Limb (tissue), 2 donors: ENCODE results near the gene LRRC3.

ENCODE experiments used
- DNase-seq, 2 donors: peaks; one replicate each; pipeline ENCODE4 v3.0.0-alpha.2; 2016; ENCODE audit errors: extremely low spot score in 2 of 2

LRRC3 gene

GRCh38 chr21:44456915-44457736 is 1.8 kb downstream of the LRRC3 start:
- DNase-seq, result no peak

GRCh38 chr21:44458971-44459711 is 3.8 kb downstream of the LRRC3 start:
- no peak for DNase-seq

- no peak for DNase-seq
Observed at GRCh38 chr21:44459712-44460440, 4.6 kb downstream of the LRRC3 start.

GRCh38 chr21:44460441-44460755 is 5.1 kb downstream of the LRRC3 start:
- DNase-seq, result no peak

- DNase-seq, result no peak
Observed at GRCh38 chr21:44461005-44461404, 5.7 kb downstream of the LRRC3 start.

GRCh38 chr21:44461464-44462001 is 6.2 kb downstream of the LRRC3 start:
- DNase-seq, result no peak

- DNase-seq, result no peak
Observed at GRCh38 chr21:44462086-44462833, 7.0 kb downstream of the LRRC3 start.

- no peak for DNase-seq
Observed at GRCh38 chr21:44462834-44463200, 7.5 kb downstream of the LRRC3 start.

GRCh38 chr21:44463724-44464123 is 8.4 kb downstream of the LRRC3 start:
- no peak for DNase-seq

- DNase-seq, result no peak
Observed at GRCh38 chr21:44464351-44464750, 9.0 kb downstream of the LRRC3 start.

GRCh38 chr21:44466351-44466954 is 11.1 kb downstream of the LRRC3 start:
- no peak for DNase-seq

- no peak for DNase-seq
Observed at GRCh38 chr21:44466996-44467858, 11.9 kb downstream of the LRRC3 start.

- no peak for DNase-seq
Observed at GRCh38 chr21:44467859-44468195, 12.5 kb downstream of the LRRC3 start.

- DNase-seq, result no peak
Observed at GRCh38 chr21:44471341-44471740, 16.0 kb downstream of the LRRC3 start.

GRCh38 chr21:44471996-44472395 is 16.7 kb downstream of the LRRC3 start:
- DNase-seq, result no peak

- no peak for DNase-seq
Observed at GRCh38 chr21:44473915-44474555, 18.7 kb downstream of the LRRC3 start.

GRCh38 chr21:44475266-44475845 is 20.0 kb downstream of the LRRC3 start:
- DNase-seq, result no peak

GRCh38 chr21:44477131-44477530 is 21.8 kb downstream of the LRRC3 start:
- no peak for DNase-seq

- no peak for DNase-seq
Observed at GRCh38 chr21:44477712-44478111, 22.4 kb downstream of the LRRC3 start.
